Loucy (cell line): ENCODE results near the gene PPP1R9B.

ENCODE experiments used
- H2AFZ ChIP-seq: fragments of 200-600 bp; sonication (generic); 2 replicates; pipeline ENCODE4 v1.6.0; 2016; ENCODE audit warnings: antibody characterized with exemption, mild to moderate bottlenecking, low read length, moderate library complexity
- H3F3A ChIP-seq: fragments of 200-600 bp; 2 replicates; pipeline ENCODE4 v1.6.0; 2016; ENCODE audit warnings: antibody characterized with exemption, low read depth, mild to moderate bottlenecking
- H3K27me3 ChIP-seq: fragments of 200-600 bp; sonication (generic); 2 replicates; pipeline ENCODE4 v1.6.1; 2014; ENCODE audit warnings: low read length, mild to moderate bottlenecking; ENCODE audit not compliant: insufficient read depth, poor library complexity, severe bottlenecking
- H3K36me3 ChIP-seq: fragments of 200-600 bp; sonication (generic); 2 replicates; pipeline ENCODE4 v1.6.1; 2016; ENCODE audit warnings: low read length; ENCODE audit not compliant: insufficient read depth
- H3K4me1 ChIP-seq: fragments of 200-600 bp; sonication (generic); 2 replicates; pipeline ENCODE4 v1.5.1; 2014; ENCODE audit warnings: low read length, mild to moderate bottlenecking; ENCODE audit not compliant: insufficient read depth, poor library complexity, severe bottlenecking
- H3K4me2 ChIP-seq: fragments of 200-600 bp; sonication (generic); 2 replicates; pipeline ENCODE4 v1.6.0; 2014; ENCODE audit warnings: antibody characterized with exemption, low read length, low read depth, mild to moderate bottlenecking; ENCODE audit not compliant: poor library complexity, severe bottlenecking
- H3K4me3 ChIP-seq: fragments of 200-600 bp; sonication (generic); 2 replicates; pipeline ENCODE4 v1.5.1; 2014; ENCODE audit warnings: low read length, mild to moderate bottlenecking, mixed read lengths; ENCODE audit not compliant: poor library complexity, severe bottlenecking
- H3K79me2 ChIP-seq: fragments of 200-600 bp; sonication (generic); 2 replicates; pipeline ENCODE4 v1.6.1; 2014; ENCODE audit warnings: low read length; ENCODE audit not compliant: insufficient read depth
- H3K9ac ChIP-seq: fragments of 200-600 bp; sonication (generic); 2 replicates; pipeline ENCODE4 v1.6.0; 2014; ENCODE audit warnings: mild to moderate bottlenecking, low read depth, low read length, moderate library complexity; ENCODE audit not compliant: poor library complexity, severe bottlenecking
- H3K9me2 ChIP-seq: fragments of 200-600 bp; sonication (generic); replicated peaks from 2 replicates; pipeline ENCODE4 v1.6.1; 2016; ENCODE audit warnings: low read depth, low read length, mixed read lengths
- H3K9me3 ChIP-seq: fragments of 200-600 bp; sonication (generic); 2 replicates; pipeline ENCODE4 v1.6.1; 2014; ENCODE audit warnings: mild to moderate bottlenecking, antibody characterized with exemption, low read length, low read depth; ENCODE audit not compliant: insufficient read depth
- H4K20me1 ChIP-seq: fragments of 200-600 bp; sonication (generic); 2 replicates; pipeline ENCODE4 v1.6.0; 2014; ENCODE audit warnings: antibody characterized with exemption, low read length, mild to moderate bottlenecking; ENCODE audit not compliant: insufficient read depth, poor library complexity, severe bottlenecking
- EZH2phosphoT487 ChIP-seq: fragments of 200-600 bp; IDR thresholded peaks from 2 replicates; pipeline ENCODE4 v1.6.1; 2018; ENCODE audit warnings: antibody characterized with exemption, mild to moderate bottlenecking, moderate library complexity, borderline replicate concordance
- TF ChIP-seq, protein P1 (sequence below): fragments of 200-600 bp; sonication (generic); conservative IDR thresholded peaks from 2 replicates; pipeline ENCODE4 v1.5.1; 2014; ENCODE audit warnings: mild to moderate bottlenecking, antibody characterized with exemption, low read length

The PPP1R9B gene

DNA sequence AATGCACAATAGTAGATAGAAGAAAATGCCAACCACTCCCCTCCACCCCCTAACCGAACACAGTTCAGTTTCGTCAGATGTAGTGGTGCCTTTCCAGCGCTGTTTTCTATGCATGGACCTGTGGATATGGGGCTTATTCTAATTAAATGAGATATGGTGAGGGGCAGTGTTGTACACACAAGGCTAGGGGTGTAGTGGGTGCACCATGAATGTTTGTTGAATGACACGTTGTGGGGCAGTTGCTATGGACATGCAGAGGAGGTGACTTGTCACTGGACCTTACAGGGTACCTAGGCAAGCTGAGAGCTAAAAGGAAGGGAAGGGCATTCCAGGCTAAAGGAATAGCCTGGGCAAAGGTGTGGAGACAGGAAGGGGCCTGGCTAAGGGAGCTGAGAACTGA lies 51.9 kb downstream of the PPP1R9B start:
- Histone ChIP-seq H3K9ac (no peak overlapping the region), H3K79me2 (peaks cover 12% of the 10 kb centered on the region; the same call in 1 of the 2 replicates), H3F3A (no peaks in the 10 kb centered on the region), H3K9me2 (no peaks in the 10 kb centered on the region), H3K4me3 (no peak overlapping the region), H4K20me1 (no peaks in the 10 kb centered on the region), H2AFZ (no peak overlapping the region), H3K4me2 (no peak overlapping the region), H3K27me3 (no peaks in the 10 kb centered on the region), H3K4me1 (peaks cover 30% of the 10 kb centered on the region), H3K9me3 (no peaks in the 10 kb centered on the region), H3K36me3 (no peaks in the 10 kb centered on the region)
- TF ChIP-seq, protein P1, sequence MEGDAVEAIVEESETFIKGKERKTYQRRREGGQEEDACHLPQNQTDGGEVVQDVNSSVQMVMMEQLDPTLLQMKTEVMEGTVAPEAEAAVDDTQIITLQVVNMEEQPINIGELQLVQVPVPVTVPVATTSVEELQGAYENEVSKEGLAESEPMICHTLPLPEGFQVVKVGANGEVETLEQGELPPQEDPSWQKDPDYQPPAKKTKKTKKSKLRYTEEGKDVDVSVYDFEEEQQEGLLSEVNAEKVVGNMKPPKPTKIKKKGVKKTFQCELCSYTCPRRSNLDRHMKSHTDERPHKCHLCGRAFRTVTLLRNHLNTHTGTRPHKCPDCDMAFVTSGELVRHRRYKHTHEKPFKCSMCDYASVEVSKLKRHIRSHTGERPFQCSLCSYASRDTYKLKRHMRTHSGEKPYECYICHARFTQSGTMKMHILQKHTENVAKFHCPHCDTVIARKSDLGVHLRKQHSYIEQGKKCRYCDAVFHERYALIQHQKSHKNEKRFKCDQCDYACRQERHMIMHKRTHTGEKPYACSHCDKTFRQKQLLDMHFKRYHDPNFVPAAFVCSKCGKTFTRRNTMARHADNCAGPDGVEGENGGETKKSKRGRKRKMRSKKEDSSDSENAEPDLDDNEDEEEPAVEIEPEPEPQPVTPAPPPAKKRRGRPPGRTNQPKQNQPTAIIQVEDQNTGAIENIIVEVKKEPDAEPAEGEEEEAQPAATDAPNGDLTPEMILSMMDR = no peak
- TF ChIP-seq EZH2phosphoT487 = no peak

DNA sequence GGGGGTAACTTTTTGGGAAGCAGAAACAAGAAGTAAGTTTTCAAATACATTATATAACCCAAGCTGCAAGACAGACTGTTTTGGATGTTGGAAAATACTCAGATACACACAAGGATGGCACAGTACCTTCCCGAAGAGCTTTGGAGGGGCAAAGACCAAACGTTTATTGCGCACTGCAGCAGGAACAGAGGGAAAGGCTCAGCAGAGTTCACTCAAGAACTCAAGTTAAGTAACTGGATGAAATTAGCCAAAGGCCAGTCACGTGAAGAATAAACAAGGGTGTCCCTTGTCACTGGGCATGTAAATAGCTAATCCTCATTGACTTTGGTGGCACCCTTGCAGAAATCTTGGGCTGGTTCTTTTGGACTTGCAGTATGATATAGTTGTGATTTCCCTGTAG lies 52.6 kb downstream of the PPP1R9B start:
- Histone ChIP-seq H2AFZ (no peak overlapping the region), H4K20me1 (no peaks in the 10 kb centered on the region), H3K9me3 (no peaks in the 10 kb centered on the region), H3K9me2 (no peaks in the 10 kb centered on the region), H3K4me2 (no peak overlapping the region), H3K79me2 (peaks cover 12% of the 10 kb centered on the region; the same call in 1 of the 2 replicates), H3K9ac (no peak overlapping the region), H3K27me3 (no peaks in the 10 kb centered on the region), H3F3A (no peaks in the 10 kb centered on the region), H3K4me1 (peaks cover 30% of the 10 kb centered on the region), H3K4me3 (no peak overlapping the region), H3K36me3 (no peaks in the 10 kb centered on the region)
- no peak for TF ChIP-seq EZH2phosphoT487
- TF ChIP-seq, protein P1 = no peak

DNA sequence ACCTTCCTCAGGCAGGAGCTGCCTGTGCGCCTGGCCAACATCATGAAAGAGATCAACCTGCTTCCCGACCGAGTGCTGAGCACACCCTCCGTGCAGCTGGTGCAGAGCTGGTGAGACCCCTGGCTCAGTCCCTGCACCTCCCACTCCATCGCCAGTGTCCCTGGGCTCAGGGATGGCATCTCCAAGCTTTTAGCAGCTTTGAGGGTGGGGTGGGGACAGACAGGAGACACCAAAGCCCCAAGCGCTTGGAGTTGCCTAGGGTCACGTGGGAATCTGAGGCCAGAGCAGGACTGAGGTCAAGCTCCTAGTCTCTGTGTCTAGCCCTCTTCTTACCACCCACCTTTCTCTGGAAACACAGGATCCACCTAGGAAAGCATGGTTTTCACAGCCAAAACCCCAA lies 53.0 kb downstream of the PPP1R9B start:
- H3F3A ChIP-seq = no peaks in the 10 kb centered on the region
- no peaks in the 10 kb centered on the region for H4K20me1 ChIP-seq
- H3K4me2 ChIP-seq = no peak overlapping the region
- H3K9me2 ChIP-seq = no peaks in the 10 kb centered on the region
- H3K27me3 ChIP-seq = no peaks in the 10 kb centered on the region
- no peak overlapping the region for H3K4me3 ChIP-seq
- H3K79me2 ChIP-seq = peaks cover 12% of the 10 kb centered on the region; the same call in 1 of the 2 replicates
- TF ChIP-seq, protein P1 = no peak
- TF ChIP-seq EZH2phosphoT487 = no peak
- no peaks in the 10 kb centered on the region for H3K36me3 ChIP-seq
- no peak overlapping the region for H2AFZ ChIP-seq
- H3K9ac ChIP-seq = no peak overlapping the region
- no peaks in the 10 kb centered on the region for H3K9me3 ChIP-seq
- peaks cover 30% of the 10 kb centered on the region for H3K4me1 ChIP-seq
